GM13976 (cell line): Measurements from ENCODE around the gene ALDH3A2.
A peak's percentile ranks its signal among the peaks of the same experiment; 100 is the strongest.

ENCODE experiments used
- DNase-seq: peaks from one replicate; pipeline ENCODE4 v3.0.0; 2012; ENCODE audit warnings: low spot score
- CTCF ChIP-seq: IDR thresholded peaks from 2 replicates; pipeline ENCODE4 v1.5.1; 2012; ENCODE audit warnings: borderline replicate concordance, mild to moderate bottlenecking; ENCODE audit not compliant: insufficient read depth; ENCODE audit errors: extremely low read depth, missing control alignments, control extremely low read depth
- in situ Hi-C: fragments of 300-500 bp; cut with MboI; formaldehyde crosslinking; loops from one replicate; pipeline ENCODE4 v1.12.0; 2022; ENCODE audit warnings: low sequenced_read_pairs, mixed read lengths, inconsistent platforms; ENCODE audit not compliant: unreplicated experiment

ALDH3A2 gene

DNA sequence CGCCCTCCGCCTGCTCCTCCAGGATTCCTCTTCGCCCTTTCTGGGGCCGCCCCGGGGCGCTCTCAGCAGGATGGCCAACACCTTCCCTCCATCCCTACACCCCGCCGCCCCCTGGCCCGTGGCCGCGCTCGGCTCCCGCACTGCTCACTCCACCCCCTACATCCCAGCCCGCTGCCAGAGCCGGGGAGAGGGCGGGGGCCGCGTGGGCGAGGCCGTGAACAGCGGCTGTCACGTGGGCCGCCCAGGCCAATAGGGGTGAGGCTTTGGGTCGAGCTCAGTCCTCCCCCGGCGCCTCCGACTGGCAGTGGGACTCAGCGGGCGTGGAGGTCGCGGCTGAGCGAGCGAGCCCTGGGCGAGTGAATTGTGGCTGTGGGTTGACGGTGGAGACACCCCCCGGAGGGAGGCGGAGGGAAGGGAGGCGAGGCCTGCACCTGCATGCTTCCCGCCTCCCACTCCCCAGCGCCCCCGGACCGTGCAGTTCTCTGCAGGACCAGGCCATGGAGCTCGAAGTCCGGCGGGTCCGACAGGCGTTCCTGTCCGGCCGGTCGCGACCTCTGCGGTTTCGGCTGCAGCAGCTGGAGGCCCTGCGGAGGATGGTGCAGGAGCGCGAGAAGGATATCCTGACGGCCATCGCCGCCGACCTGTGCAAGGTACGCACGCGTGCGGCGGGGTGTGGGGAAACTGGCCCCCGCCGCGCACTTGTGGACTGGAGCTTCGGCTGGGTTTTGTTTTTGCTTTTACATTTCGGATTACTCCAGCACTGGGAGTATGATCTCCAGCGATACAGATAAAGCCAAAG is at the start of gene ALDH3A2:
TSS of gene ALDH3A2 (plus strand) at position 277 of the 799 bp plus-strand sequence. CDS start at position 498, 221 bp downstream.
- in situ Hi-C loops = no loop called here
- peak; percentile 99 for DNase-seq
- TF ChIP-seq CTCF = no peak

- in situ Hi-C loops = no loop called here
- no peak for DNase-seq
- no peak for TF ChIP-seq CTCF
These were observed 38.2 kb upstream of the ALDH3A2 start for GRCh38 chr17:19610311-19610710.

- TF ChIP-seq CTCF = no peak
- in situ Hi-C loops = no loop called here
- DNase-seq = no peak
These were observed 37.7 kb upstream of the ALDH3A2 start for GRCh38 chr17:19610879-19611278.

- TF ChIP-seq CTCF = no peak
- in situ Hi-C loops = no loop called here
These were observed 34.6 kb upstream of the ALDH3A2 start for GRCh38 chr17:19613979-19614378.

DNA sequence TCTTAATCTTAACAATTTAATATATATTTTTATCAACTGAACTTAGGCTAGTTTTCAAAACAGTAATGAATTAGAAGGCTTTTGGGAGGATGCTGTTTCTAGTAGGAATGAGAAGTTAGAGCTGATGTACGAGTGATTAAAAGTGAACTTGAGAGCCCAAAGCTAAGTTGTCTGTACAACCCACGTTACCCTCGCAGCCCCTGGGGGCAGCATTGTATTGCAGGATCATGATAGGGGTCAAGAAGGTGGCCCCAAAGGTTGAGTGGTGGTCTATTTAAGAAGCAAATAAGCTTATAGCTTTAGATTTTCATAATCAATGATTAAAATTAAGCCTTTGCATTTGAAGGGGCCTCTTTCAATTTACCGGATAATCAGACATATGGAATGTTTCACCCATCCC is 33.7 kb upstream of the ALDH3A2 start:
- no peak for TF ChIP-seq CTCF
- in situ Hi-C loops = no loop called here
- DNase-seq = no peak

More at GRCh38 chr17:19613979-19614378, 34.6 kb upstream of the ALDH3A2 start:
- DNase-seq = no peak

- TF ChIP-seq CTCF = no peak
- DNase-seq = no peak
- in situ Hi-C loops = no loop called here
These were observed 30.5 kb upstream of the ALDH3A2 start for GRCh38 chr17:19618015-19618414.
